WTC11 (cell line): ENCODE results near the gene FER1L5. TPM values are rescaled to one million over a fixed set of nuclear protein-coding genes. Genes with fewer than 3 reads are reported as not detected.
"Not testable (repeated sequence)": the region's sequence is repeated elsewhere in the genome, so short reads cannot be mapped to it uniquely, and the experiment has no call there.

Experiments
- ATAC-seq: fragments of 200-7000 bp; cut with Tn5 transposase; 2 replicates; pipeline ENCODE4 v1.10.0; 2021; ENCODE audit warnings: mild to moderate bottlenecking, moderate library complexity
- CTCF ChIA-PET: fragments of 300-600 bp; sonication (Branson Sonifier 250); formaldehyde crosslinking; loops from one replicate; lab custom pipeline; 2021; ENCODE audit warnings: antibody characterized with exemption; lab: Charles Lee
- POLR2A ChIA-PET: fragments of 350-600 bp; sonication (Branson Sonifier 250); formaldehyde crosslinking; loops from one replicate; lab custom pipeline; 2021; ENCODE audit warnings: antibody characterized with exemption; lab: Charles Lee
- DNase-seq: peaks from one replicate; pipeline ENCODE4 v3.0.0; 2021; ENCODE audit warnings: low spot score
- H3K27ac Mint-ChIP-seq: 2 replicates; pipeline ENCODE4 v1.8.0; 2021; ENCODE audit warnings: mixed read lengths
- H3K27me3 Mint-ChIP-seq: 2 replicates; pipeline ENCODE4 v1.8.0; 2021; ENCODE audit warnings: low read depth, mild to moderate bottlenecking, moderate library complexity, mixed read lengths
- H3K36me3 Mint-ChIP-seq: 2 replicates; pipeline ENCODE4 v1.8.0; 2021; ENCODE audit warnings: mixed read lengths
- H3K4me1 Mint-ChIP-seq: 2 replicates; pipeline ENCODE4 v1.8.0; 2022; ENCODE audit warnings: mixed read lengths
- H3K4me3 Mint-ChIP-seq: 2 replicates; pipeline ENCODE4 v1.8.0; 2021; ENCODE audit warnings: mild to moderate bottlenecking, moderate library complexity, mixed read lengths
- H3K9me3 Mint-ChIP-seq: 2 replicates; pipeline ENCODE4 v1.8.0; 2021; ENCODE audit warnings: mixed read lengths
- ATF1 ChIP-seq: sonication (generic); formaldehyde crosslinking; IDR thresholded peaks from 2 replicates; pipeline ENCODE4 v1.8.1; 2023; ENCODE audit warnings: mild to moderate bottlenecking, moderate library complexity, missing genetic modification reagents
- CREM ChIP-seq: sonication (generic); formaldehyde crosslinking; IDR thresholded peaks from 2 replicates; pipeline ENCODE4 v1.8.1; 2022; ENCODE audit warnings: mild to moderate bottlenecking, missing genetic modification reagents, moderate library complexity
- ELF4 ChIP-seq: sonication (generic); formaldehyde crosslinking; IDR thresholded peaks from 2 replicates; pipeline ENCODE4 v1.8.1; 2022; ENCODE audit warnings: low read depth, mild to moderate bottlenecking, moderate library complexity, missing genetic modification reagents
- ETV6 ChIP-seq: sonication (generic); formaldehyde crosslinking; IDR thresholded peaks from 2 replicates; pipeline ENCODE4 v1.8.1; 2022; ENCODE audit warnings: mild to moderate bottlenecking, missing genetic modification reagents
- FOXJ3 ChIP-seq: sonication (generic); formaldehyde crosslinking; IDR thresholded peaks from 2 replicates; pipeline ENCODE4 v1.9.0; 2021; ENCODE audit warnings: missing genetic modification reagents, mild to moderate bottlenecking, borderline replicate concordance
- GRHL2 ChIP-seq: fragments of 250-450 bp; sonication (Bioruptor Pico); IDR thresholded peaks from 2 replicates; pipeline ENCODE4 v1.8.0; 2022; ENCODE audit warnings: mild to moderate bottlenecking, moderate library complexity; ENCODE audit not compliant: insufficient replicate concordance, severe bottlenecking
- GTF2I ChIP-seq: fragments of 250-450 bp; sonication (Bioruptor Pico); conservative IDR thresholded peaks from 2 replicates; pipeline ENCODE4 v1.4.0; 2021; ENCODE audit warnings: mild to moderate bottlenecking
- MYBL2 ChIP-seq: sonication (generic); formaldehyde crosslinking; IDR thresholded peaks from 2 replicates; pipeline ENCODE4 v1.8.1; 2023; ENCODE audit warnings: mild to moderate bottlenecking, moderate library complexity, missing genetic modification reagents
- NFYB ChIP-seq: sonication (generic); formaldehyde crosslinking; conservative IDR thresholded peaks from 2 replicates; pipeline ENCODE4 v1.8.0; 2022; ENCODE audit warnings: low read depth, missing genetic modification reagents
- NR1H2 ChIP-seq: sonication (generic); formaldehyde crosslinking; IDR thresholded peaks from 2 replicates; pipeline ENCODE4 v1.9.0; 2021; ENCODE audit warnings: mild to moderate bottlenecking, moderate library complexity, missing genetic modification reagents
- RELA ChIP-seq: sonication (generic); formaldehyde crosslinking; IDR thresholded peaks from 2 replicates; pipeline ENCODE4 v1.8.1; 2022; ENCODE audit warnings: missing genetic modification reagents, mild to moderate bottlenecking, borderline replicate concordance
- TCF7 ChIP-seq: sonication (generic); formaldehyde crosslinking; IDR thresholded peaks from 2 replicates; pipeline ENCODE4 v1.8.0; 2022; ENCODE audit warnings: mild to moderate bottlenecking, low read depth, missing genetic modification reagents, moderate library complexity
- TEAD4 ChIP-seq: sonication (generic); formaldehyde crosslinking; IDR thresholded peaks from 2 replicates; pipeline ENCODE4 v1.8.0; 2022; ENCODE audit warnings: mild to moderate bottlenecking, missing genetic modification reagents
- ZBTB21 ChIP-seq: sonication (generic); formaldehyde crosslinking; IDR thresholded peaks from 2 replicates; pipeline ENCODE4 v1.8.1; 2023; ENCODE audit warnings: mild to moderate bottlenecking, missing genetic modification reagents, borderline replicate concordance
- ZNF121 ChIP-seq: sonication (generic); formaldehyde crosslinking; IDR thresholded peaks from 2 replicates; pipeline ENCODE4 v1.8.0; 2023; ENCODE audit warnings: missing genetic modification reagents
- ZNF138 ChIP-seq: sonication (generic); formaldehyde crosslinking; conservative IDR thresholded peaks from 2 replicates; pipeline ENCODE4 v1.8.1; 2022; ENCODE audit warnings: mild to moderate bottlenecking, moderate library complexity, missing genetic modification reagents
- ZNF396 ChIP-seq: fragments of 250-450 bp; sonication (Bioruptor Pico); IDR thresholded peaks from 2 replicates; pipeline ENCODE4 v1.8.0; 2021; ENCODE audit warnings: mild to moderate bottlenecking, moderate library complexity, borderline replicate concordance
- ZNF416 ChIP-seq: fragments of 250-450 bp; sonication (Bioruptor Pico); IDR thresholded peaks from 2 replicates; pipeline ENCODE4 v1.9.0; 2021; ENCODE audit warnings: mild to moderate bottlenecking, inconsistent platforms
- total RNA-seq: library from RNA; stranded (reverse); gene quantifications from 3 replicates; pipeline ENCODE4 v1.2.3, GENCODE V29; 2021
- TF ChIP-seq, protein P1 (sequence below): sonication (generic); formaldehyde crosslinking; conservative IDR thresholded peaks from 2 replicates; pipeline ENCODE4 v1.8.1; 2022; ENCODE audit warnings: mild to moderate bottlenecking, missing genetic modification reagents
- TF ChIP-seq, protein P2 (sequence below): fragments of 250-450 bp; sonication (Bioruptor Pico); IDR thresholded peaks from 2 replicates; pipeline ENCODE4 v1.8.0; 2021; ENCODE audit warnings: mild to moderate bottlenecking
- TF ChIP-seq, protein P3 (sequence below): fragments of 250-450 bp; sonication (Bioruptor Pico); IDR thresholded peaks from 2 replicates; pipeline ENCODE4 v1.9.0; 2021; ENCODE audit warnings: mild to moderate bottlenecking
- TF ChIP-seq, protein P4 (sequence below): fragments of 200-600 bp; IDR thresholded peaks from 2 replicates; pipeline ENCODE4 v1.8.0; 2022; ENCODE audit warnings: antibody characterized with exemption
- TF ChIP-seq, protein P5 (sequence below): sonication (generic); formaldehyde crosslinking; IDR thresholded peaks from 2 replicates; pipeline ENCODE4 v1.8.1; 2022; ENCODE audit warnings: mild to moderate bottlenecking, moderate library complexity, missing genetic modification reagents
- TF ChIP-seq, protein P6 (sequence below): fragments of 250-450 bp; sonication (Bioruptor Pico); IDR thresholded peaks from 2 replicates; pipeline ENCODE4 v1.9.0; 2021; ENCODE audit warnings: moderate library complexity, mild to moderate bottlenecking, inconsistent platforms, borderline replicate concordance

FER1L5 gene
- total RNA-seq, 1 experiment from 2014 or later, result 1.4 TPM

DNA sequence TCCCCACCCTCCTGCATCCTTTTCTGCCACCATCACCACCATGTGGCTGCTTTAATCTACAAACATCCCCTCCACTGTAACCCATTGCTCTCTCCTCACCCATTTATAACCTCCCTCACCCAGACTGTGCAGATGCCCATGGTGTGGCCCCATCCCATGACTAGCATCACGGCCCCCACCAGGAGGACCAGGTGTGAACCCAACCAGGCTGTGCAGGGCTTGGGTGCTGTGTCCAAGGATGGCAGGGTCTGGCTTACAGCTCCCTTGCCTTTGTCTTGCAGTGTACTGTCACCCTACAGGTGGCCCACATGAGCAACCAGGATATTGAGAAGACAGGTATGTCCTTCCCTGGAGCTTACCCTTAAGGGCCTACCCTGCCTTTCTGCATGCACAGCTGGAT, 6.8 kb downstream of the FER1L5 start (continued):
- no peak for TF ChIP-seq ZBTB21 (CRISPR knock-in tag)

DNA sequence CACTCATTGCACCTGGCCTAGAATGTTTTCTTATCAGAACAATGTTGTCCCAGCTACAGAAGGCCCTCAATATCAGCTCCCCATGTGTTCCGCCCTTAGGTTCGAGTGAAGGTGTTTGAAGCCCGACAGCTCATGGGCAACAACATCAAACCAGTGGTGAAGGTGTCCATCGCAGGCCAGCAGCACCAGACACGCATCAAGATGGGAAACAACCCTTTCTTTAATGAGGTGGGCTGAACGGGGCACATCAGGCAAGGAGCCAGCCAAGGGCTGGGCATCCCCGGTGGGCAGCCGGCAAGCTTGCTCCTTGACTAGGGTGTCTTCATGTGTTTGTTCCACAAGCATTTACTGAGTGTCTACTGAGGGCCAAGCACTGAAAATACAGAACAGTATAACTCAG, 9.2 kb downstream of the FER1L5 start:
- ChIA-PET POLR2A (no interaction called here), CTCF (interaction anchor here (0.6 kb wide), 1 partner anchor 108 kb away, joined by 3 read pairs; no protein-coding TSS in a partner anchor)
- no peak for TF ChIP-seq ZNF121
- no peak for TF ChIP-seq NR1H2 (CRISPR knock-in tag)
- no peak for TF ChIP-seq TCF7 (CRISPR knock-in tag)
- no peak for TF ChIP-seq TEAD4 (CRISPR knock-in tag)
- TF ChIP-seq, protein P1, sequence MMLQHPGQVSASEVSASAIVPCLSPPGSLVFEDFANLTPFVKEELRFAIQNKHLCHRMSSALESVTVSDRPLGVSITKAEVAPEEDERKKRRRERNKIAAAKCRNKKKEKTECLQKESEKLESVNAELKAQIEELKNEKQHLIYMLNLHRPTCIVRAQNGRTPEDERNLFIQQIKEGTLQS, result no peak
- TF ChIP-seq RELA (CRISPR knock-in tag), result no peak
- TF ChIP-seq ZBTB21 (CRISPR knock-in tag), result no peak
- TF ChIP-seq, protein P2, sequence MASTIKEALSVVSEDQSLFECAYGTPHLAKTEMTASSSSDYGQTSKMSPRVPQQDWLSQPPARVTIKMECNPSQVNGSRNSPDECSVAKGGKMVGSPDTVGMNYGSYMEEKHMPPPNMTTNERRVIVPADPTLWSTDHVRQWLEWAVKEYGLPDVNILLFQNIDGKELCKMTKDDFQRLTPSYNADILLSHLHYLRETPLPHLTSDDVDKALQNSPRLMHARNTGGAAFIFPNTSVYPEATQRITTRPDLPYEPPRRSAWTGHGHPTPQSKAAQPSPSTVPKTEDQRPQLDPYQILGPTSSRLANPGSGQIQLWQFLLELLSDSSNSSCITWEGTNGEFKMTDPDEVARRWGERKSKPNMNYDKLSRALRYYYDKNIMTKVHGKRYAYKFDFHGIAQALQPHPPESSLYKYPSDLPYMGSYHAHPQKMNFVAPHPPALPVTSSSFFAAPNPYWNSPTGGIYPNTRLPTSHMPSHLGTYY (CRISPR knock-in tag), result no peak
- TF ChIP-seq, protein P3, sequence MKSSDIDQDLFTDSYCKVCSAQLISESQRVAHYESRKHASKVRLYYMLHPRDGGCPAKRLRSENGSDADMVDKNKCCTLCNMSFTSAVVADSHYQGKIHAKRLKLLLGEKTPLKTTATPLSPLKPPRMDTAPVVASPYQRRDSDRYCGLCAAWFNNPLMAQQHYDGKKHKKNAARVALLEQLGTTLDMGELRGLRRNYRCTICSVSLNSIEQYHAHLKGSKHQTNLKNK, result no peak
- TF ChIP-seq, protein P4, sequence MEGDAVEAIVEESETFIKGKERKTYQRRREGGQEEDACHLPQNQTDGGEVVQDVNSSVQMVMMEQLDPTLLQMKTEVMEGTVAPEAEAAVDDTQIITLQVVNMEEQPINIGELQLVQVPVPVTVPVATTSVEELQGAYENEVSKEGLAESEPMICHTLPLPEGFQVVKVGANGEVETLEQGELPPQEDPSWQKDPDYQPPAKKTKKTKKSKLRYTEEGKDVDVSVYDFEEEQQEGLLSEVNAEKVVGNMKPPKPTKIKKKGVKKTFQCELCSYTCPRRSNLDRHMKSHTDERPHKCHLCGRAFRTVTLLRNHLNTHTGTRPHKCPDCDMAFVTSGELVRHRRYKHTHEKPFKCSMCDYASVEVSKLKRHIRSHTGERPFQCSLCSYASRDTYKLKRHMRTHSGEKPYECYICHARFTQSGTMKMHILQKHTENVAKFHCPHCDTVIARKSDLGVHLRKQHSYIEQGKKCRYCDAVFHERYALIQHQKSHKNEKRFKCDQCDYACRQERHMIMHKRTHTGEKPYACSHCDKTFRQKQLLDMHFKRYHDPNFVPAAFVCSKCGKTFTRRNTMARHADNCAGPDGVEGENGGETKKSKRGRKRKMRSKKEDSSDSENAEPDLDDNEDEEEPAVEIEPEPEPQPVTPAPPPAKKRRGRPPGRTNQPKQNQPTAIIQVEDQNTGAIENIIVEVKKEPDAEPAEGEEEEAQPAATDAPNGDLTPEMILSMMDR, result no peak
- TF ChIP-seq CREM (CRISPR knock-in tag), result no peak
- no peak for TF ChIP-seq FOXJ3
- TF ChIP-seq, protein P5, sequence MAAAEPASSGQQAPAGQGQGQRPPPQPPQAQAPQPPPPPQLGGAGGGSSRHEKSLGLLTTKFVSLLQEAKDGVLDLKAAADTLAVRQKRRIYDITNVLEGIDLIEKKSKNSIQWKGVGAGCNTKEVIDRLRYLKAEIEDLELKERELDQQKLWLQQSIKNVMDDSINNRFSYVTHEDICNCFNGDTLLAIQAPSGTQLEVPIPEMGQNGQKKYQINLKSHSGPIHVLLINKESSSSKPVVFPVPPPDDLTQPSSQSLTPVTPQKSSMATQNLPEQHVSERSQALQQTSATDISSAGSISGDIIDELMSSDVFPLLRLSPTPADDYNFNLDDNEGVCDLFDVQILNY (CRISPR knock-in tag), result no peak
- TF ChIP-seq NFYB (CRISPR knock-in tag), result no peak
- no peak for TF ChIP-seq ZNF416 (CRISPR knock-in tag)
- TF ChIP-seq ZNF138 (CRISPR knock-in tag), result no peak
- no peak for TF ChIP-seq ZNF396 (CRISPR knock-in tag)
- ATAC-seq (no peak), DNase-seq (no peak)
- H3K36me3 Mint-ChIP-seq, result no peaks in the 10 kb centered on the region; the same call in 1 of the 2 replicates
- no peaks in the 10 kb centered on the region for H3K9me3 Mint-ChIP-seq
- no peak overlapping the region for H3K27ac Mint-ChIP-seq
- H3K4me3 Mint-ChIP-seq, result no peak overlapping the region
- no peaks in the 10 kb centered on the region for H3K27me3 Mint-ChIP-seq
- no peaks in the 10 kb centered on the region for H3K4me1 Mint-ChIP-seq

DNA sequence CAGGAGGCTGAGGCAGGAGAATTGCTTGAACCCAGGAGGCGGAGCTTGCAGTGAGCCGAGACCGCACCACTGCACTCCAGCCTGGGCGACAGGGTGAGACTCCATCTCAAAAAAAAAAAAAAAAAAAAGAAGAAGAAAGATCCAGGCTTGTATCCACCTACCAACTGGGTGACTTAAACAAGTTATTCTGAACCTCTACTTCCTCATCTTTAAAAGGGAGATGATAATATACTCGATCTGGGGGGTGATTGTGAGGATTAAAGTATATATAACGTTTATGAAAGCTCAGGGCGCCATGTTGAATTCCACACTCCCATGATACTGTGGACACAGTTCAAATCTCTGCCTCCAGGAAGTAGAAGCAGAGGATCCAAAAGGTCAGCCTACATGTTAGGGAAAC, 12.2 kb downstream of the FER1L5 start:
- POLR2A ChIA-PET, H3K9me3 Mint-ChIP-seq, H3K27ac Mint-ChIP-seq, DNase-seq, H3K4me1 Mint-ChIP-seq, CTCF ChIA-PET, ATAC-seq, H3K4me3 Mint-ChIP-seq, H3K27me3 Mint-ChIP-seq, H3K36me3 Mint-ChIP-seq: not testable (repeated sequence)

DNA sequence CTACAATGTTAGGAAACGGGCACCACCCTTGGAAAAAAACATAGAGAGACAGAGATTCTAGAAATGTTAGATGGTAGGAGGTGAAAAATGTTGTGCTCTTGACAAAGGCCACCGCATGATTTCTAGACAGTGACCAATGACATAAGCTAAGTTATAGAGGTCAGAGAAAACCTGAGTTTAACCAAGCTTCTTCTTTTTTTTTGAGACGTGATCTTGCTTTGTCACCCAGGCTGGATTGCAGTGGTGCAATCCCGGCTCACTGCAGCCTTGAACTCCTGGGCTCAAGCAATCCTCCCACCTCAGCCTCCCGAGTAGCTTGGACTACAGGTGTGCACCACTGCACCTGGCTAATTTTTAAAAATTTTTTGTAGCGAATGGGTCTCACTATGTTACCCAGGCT, 13.0 kb downstream of the FER1L5 start:
- Mint-ChIP-seq H3K27ac (no peak overlapping the region), H3K9me3 (no peaks in the 10 kb centered on the region), H3K27me3 (no peaks in the 10 kb centered on the region), H3K36me3 (no peaks in the 10 kb centered on the region; the same call in 1 of the 2 replicates), H3K4me3 (no peak overlapping the region), H3K4me1 (no peaks in the 10 kb centered on the region)
- POLR2A ChIA-PET, result no interaction called here
- no peak for TF ChIP-seq GRHL2 (CRISPR knock-in tag)
- TF ChIP-seq GTF2I (CRISPR knock-in tag), result no peak
- TF ChIP-seq ATF1 (CRISPR knock-in tag), result no peak
- TF ChIP-seq NR1H2 (CRISPR knock-in tag), result no peak
- TF ChIP-seq, protein P6, sequence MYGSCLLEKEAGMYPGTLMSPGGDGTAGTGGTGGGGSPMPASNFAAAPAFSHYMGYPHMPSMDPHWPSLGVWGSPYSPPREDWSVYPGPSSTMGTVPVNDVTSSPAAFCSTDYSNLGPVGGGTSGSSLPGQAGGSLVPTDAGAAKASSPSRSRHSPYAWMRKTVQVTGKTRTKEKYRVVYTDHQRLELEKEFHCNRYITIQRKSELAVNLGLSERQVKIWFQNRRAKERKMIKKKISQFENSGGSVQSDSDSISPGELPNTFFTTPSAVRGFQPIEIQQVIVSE (CRISPR knock-in tag), result no peak
- TF ChIP-seq MYBL2 (CRISPR knock-in tag), result no peak
- TF ChIP-seq, protein P3, result no peak
- no peak for TF ChIP-seq ETV6
- TF ChIP-seq ELF4 (CRISPR knock-in tag), result no peak
- CTCF ChIA-PET, result interaction anchor here (1.1 kb wide), 1 partner anchor 145 kb away, joined by 3 read pairs; no protein-coding TSS in a partner anchor
- DNase-seq, result no peak
- ATAC-seq, result no peak
